Lower leg skin (tissue), 4 donors: ENCODE data around the gene ZNF674. TPM values are rescaled to one million over a fixed set of nuclear protein-coding genes. Genes with fewer than 3 reads are reported as not detected.
"Not testable (repeated sequence)": the region's sequence is repeated elsewhere in the genome, so short reads cannot be mapped to it uniquely, and the experiment has no call there.

Source experiments
- DNase-seq, 2 donors: peaks; one replicate each; pipeline ENCODE4 v3.0.0-alpha.2; 2019; ENCODE audit warnings: low spot score in 2 of 2
- H3K4me3 ChIP-seq: fragments of 200-600 bp; sonication (generic); 2 replicates; pipeline ENCODE4 v1.5.1; 2017; ENCODE audit warnings: mild to moderate bottlenecking, low read depth; ENCODE audit not compliant: poor library complexity, severe bottlenecking
- CTCF ChIP-seq, 3 donors: fragments of 450-650 bp; IDR thresholded peaks; one replicate each; pipeline ENCODE4 v1.5.1; 2016; ENCODE audit warnings: antibody characterized with exemption in 3 of 3, mild to moderate bottlenecking in 3 of 3, moderate library complexity in 2 of 3
- POLR2A ChIP-seq, 2 donors: fragments of 450-650 bp; IDR thresholded peaks; one replicate each; pipeline ENCODE4 v1.6.1; 2016 to 2017; ENCODE audit warnings: antibody characterized with exemption in 2 of 2, mild to moderate bottlenecking in 1 of 2, moderate library complexity in 1 of 2
- WGBS, 2 donors: methylation state at CpG; one replicate each; pipeline ENCODE4 v1.1.5; 2018; 5-methylcytosine and 5-hydroxymethylcytosine counted together
- intact Hi-C: fragments of 100-400 bp; cut with DNase I; formaldehyde crosslinking; loops from one replicate; pipeline ENCODE4 v1.15.0; 2023; ENCODE audit warnings: low total_unique reads
- total RNA-seq, 4 donors: library from RNA; depleted of rRNA; stranded (reverse); fragments of >200 nt; gene quantifications; one replicate each; pipeline ENCODE4 v1.1.0, GENCODE V29; 2016

The ZNF674 gene
- total RNA-seq, 4 donors from 2014 or later = 0.76 to 2.3 (median 2.0) TPM

- WGBS, 2 donors = 78 to 100% methylated on average over 1 of the region's 1 CpG
- intact Hi-C loops = no loop called here
- TF ChIP-seq POLR2A (IDR thresholded peaks at IDR 0.05) (no peak), CTCF (IDR thresholded peaks at IDR 0.05) (no peak)
- no peak overlapping the region for H3K4me3 ChIP-seq
- DNase-seq = no peak
These were observed 4.7 kb upstream of the ZNF674 start for GRCh38 chrX:46549914-46550313.

- DNase-seq = no peak
- intact Hi-C loops = no loop called here
- WGBS, 2 donors = 82 to 85% methylated on average over 6 of the region's 6 CpGs
- TF ChIP-seq CTCF (IDR thresholded peaks at IDR 0.05) = no peak
- TF ChIP-seq POLR2A (IDR thresholded peaks at IDR 0.05) = no peak
- no peak overlapping the region for H3K4me3 ChIP-seq
These were observed 2.6 kb upstream of the ZNF674 start for GRCh38 chrX:46547857-46548256.

- intact Hi-C loops, H3K4me3 ChIP-seq: not testable (repeated sequence)
- WGBS, 2 donors = 2 to 61% methylated on average over 4 to 7 of the region's 7 CpGs
These were observed 694 bp downstream of the ZNF674 start for GRCh38 chrX:46544527-46544926.

GRCh38 chrX:46543441-46543840 lies 1.8 kb downstream of the ZNF674 start:
- DNase-seq = no peak
- 83% methylated on average over 2 of the region's 2 CpGs for WGBS, 2 donors
- TF ChIP-seq POLR2A (IDR thresholded peaks at IDR 0.05) (no peak), CTCF (IDR thresholded peaks at IDR 0.05) (no peak)
- H3K4me3 ChIP-seq = no peak overlapping the region
- intact Hi-C loops = no loop called here

More at GRCh38 chrX:46544527-46544926, 694 bp downstream of the ZNF674 start:
- not testable (repeated sequence) for DNase-seq

GRCh38 chrX:46531442-46531841 lies 13.8 kb downstream of the ZNF674 start:
- WGBS, 2 donors = 69 to 92% methylated on average over 2 to 3 of the region's 3 CpGs
- H3K4me3 ChIP-seq = no peak overlapping the region
- DNase-seq = no peak
- TF ChIP-seq CTCF (IDR thresholded peaks at IDR 0.05) (no peak), POLR2A (IDR thresholded peaks at IDR 0.05) (no peak)
- intact Hi-C loops = no loop called here

GRCh38 chrX:46530404-46530908 lies 14.8 kb downstream of the ZNF674 start:
- DNase-seq, H3K4me3 ChIP-seq, intact Hi-C loops: not testable (repeated sequence)
- WGBS, 2 donors = 64% methylated on average over 1 of the region's 1 CpG; no CpG with 5 or more reads in 1 of the 2 donors

- 80 to 85% methylated on average over 8 to 12 of the region's 12 CpGs for WGBS, 2 donors
- H3K4me3 ChIP-seq, intact Hi-C loops, DNase-seq: not testable (repeated sequence)
These were observed 15.3 kb downstream of the ZNF674 start for GRCh38 chrX:46529740-46530403.

- WGBS, 2 donors = 60 to 93% methylated on average over 1 to 3 of the region's 6 CpGs
- DNase-seq, H3K4me3 ChIP-seq, intact Hi-C loops: not testable (repeated sequence)
These were observed 16.6 kb downstream of the ZNF674 start for GRCh38 chrX:46528640-46529039.
